H1 (cell line): ENCODE measurements around the gene BMF. TPM values are rescaled to one million over a fixed set of nuclear protein-coding genes. Genes with fewer than 3 reads are reported as not detected.

ENCODE experiments used
- ASH2L ChIP-seq: fragments of 200-600, 300-600 bp; sonication (generic); IDR thresholded peaks from one replicate; pipeline ENCODE4 v1.7.1; 2017; ENCODE audit warnings: low read length
- CHD1 ChIP-seq: IDR thresholded peaks from 2 replicates; pipeline ENCODE4 v1.6.1; 2012; ENCODE audit warnings: low read depth, low read length, improper control_type of control experiment
- CTBP2 ChIP-seq: IDR thresholded peaks from 2 replicates; pipeline ENCODE4 v1.7.0; 2011; ENCODE audit warnings: borderline replicate concordance, mild to moderate bottlenecking, moderate library complexity, mixed read lengths, low read length; ENCODE audit not compliant: insufficient read depth, insufficient read length
- CTCF ChIP-seq, 3 experiments: IDR thresholded peaks; 1 replicate in 2 of 3; 2 replicates in 1 of 3; pipeline versions ENCODE4 v1.5.1 to v1.6.1; 2011; ENCODE audit warnings: low read length in 3 of 3, mild to moderate bottlenecking in 3 of 3, inconsistent platforms in 2 of 3, low read depth in 1 of 3, moderate library complexity in 1 of 3; ENCODE audit not compliant: insufficient read depth in 1 of 3; ENCODE audit errors: control extremely low read depth in 1 of 3
- EP300 ChIP-seq, 2 experiments: IDR thresholded peaks; 1 replicate in 1 of 2; 2 replicates in 1 of 2; pipeline ENCODE4 v1.6.1; 2011 to 2012; ENCODE audit warnings: low read depth in 2 of 2, low read length in 2 of 2, mild to moderate bottlenecking in 2 of 2, borderline replicate concordance in 1 of 2, inconsistent platforms in 1 of 2, moderate library complexity in 1 of 2
- GTF2F1 ChIP-seq: IDR thresholded peaks from 2 replicates; pipeline ENCODE4 v1.6.1; 2012; ENCODE audit warnings: low read depth, low read length, improper control_type of control experiment, borderline replicate concordance
- HDAC2 ChIP-seq, 2 experiments: fragments of 300-600 bp in 1 of 2; sonication (generic) in 1 of 2; IDR thresholded peaks; 2 replicates each; pipeline ENCODE4 v1.6.1; 2011 to 2012; ENCODE audit warnings: low read depth in 2 of 2, low read length in 2 of 2, mild to moderate bottlenecking in 2 of 2, moderate library complexity in 2 of 2, borderline replicate concordance in 1 of 2, inconsistent platforms in 1 of 2
- NRF1 ChIP-seq: IDR thresholded peaks from 2 replicates; pipeline ENCODE4 v1.6.1; 2011; ENCODE audit warnings: mild to moderate bottlenecking, low read depth, low read length, improper control_type of control experiment
- POLR2A ChIP-seq, 2 experiments: IDR thresholded peaks; 1 replicate in 1 of 2; 2 replicates in 1 of 2; pipeline ENCODE4 v1.6.1; 2011; ENCODE audit warnings: low read depth in 2 of 2, low read length in 2 of 2, mild to moderate bottlenecking in 2 of 2; ENCODE audit errors: control extremely low read depth in 1 of 2
- RAD21 ChIP-seq, 2 experiments: IDR thresholded peaks in 1 of 2; conservative IDR thresholded peaks in 1 of 2; 2 replicates each; pipeline ENCODE4 v1.6.1; 2011; ENCODE audit warnings: low read depth in 2 of 2, low read length in 2 of 2, improper control_type of control experiment in 1 of 2, inconsistent platforms in 1 of 2, mild to moderate bottlenecking in 1 of 2, moderate library complexity in 1 of 2
- RNF2 ChIP-seq: fragments of 200-900, 300-1000 bp; sonication (generic); IDR thresholded peaks from 2 replicates; pipeline ENCODE4 v1.7.1; 2016; ENCODE audit warnings: borderline replicate concordance, low read depth, mild to moderate bottlenecking, antibody characterized with exemption, low read length; ENCODE audit not compliant: poor library complexity, severe bottlenecking; ENCODE audit errors: missing control alignments
- RXRA ChIP-seq: IDR thresholded peaks from 2 replicates; pipeline ENCODE4 v1.6.1; 2011; ENCODE audit warnings: low read depth, mild to moderate bottlenecking, low read length, moderate library complexity; ENCODE audit not compliant: insufficient read depth
- SP1 ChIP-seq: IDR thresholded peaks from 2 replicates; pipeline ENCODE4 v1.6.1; 2011; ENCODE audit warnings: low read depth, low read length
- SP2 ChIP-seq: IDR thresholded peaks from 2 replicates; pipeline ENCODE4 v1.6.1; 2012; ENCODE audit warnings: mild to moderate bottlenecking, low read length, inconsistent platforms
- SUZ12 ChIP-seq: fragments of 200-600 bp; sonication (generic); IDR thresholded peaks from 2 replicates; pipeline ENCODE4 v1.6.1; 2012; ENCODE audit warnings: mild to moderate bottlenecking, inconsistent platforms, low read length, moderate library complexity, mixed read lengths
- TAF1 ChIP-seq: IDR thresholded peaks from 2 replicates; pipeline ENCODE4 v1.6.1; 2011; ENCODE audit warnings: mild to moderate bottlenecking, low read depth, low read length
- TAF7 ChIP-seq: optimal IDR thresholded peaks from 2 replicates; pipeline ENCODE3; 2011; ENCODE audit warnings: low read depth, mild to moderate bottlenecking, inconsistent platforms, low read length, moderate library complexity, borderline replicate concordance
- polyA plus RNA-seq, 7 experiments: library from polyadenylated mRNA; depleted of rRNA in 3 of 7; stranded (reverse) in 5 of 7; unstranded in 2 of 7; fragments of >200 nt in 5 of 7; fragments of 200-250 nt in 2 of 7; gene quantifications; 1 replicate in 5 of 7; 2 replicates in 1 of 7; 4 replicates in 1 of 7; pipeline versions ENCODE4 v1.2.1 to v1.2.3, GENCODE V29; 2011 to 2013; ENCODE audit warnings: missing spikeins in 2 of 7, mixed read lengths in 2 of 7
- total RNA-seq: library from RNA; stranded (reverse); fragmentation: NEBNext Ultra II Directional; extraction: Animal tissue kit (Norgen Biotek cat#: 25700); gene quantifications from 2 replicates; pipeline ENCODE4 v1.2.1, GENCODE V29; 2021
- TF ChIP-seq, protein P1 (sequence below): IDR thresholded peaks from 2 replicates; pipeline ENCODE4 v1.6.1; 2012; ENCODE audit warnings: low read length, inconsistent platforms

BMF gene
- total and polyA plus RNA-seq, 2 of the 8 experiments (the other 6 are each of a cell fraction or from before 2014, with no cell fraction given), result 21.2 to 24.2 TPM

- TF ChIP-seq CTBP2, result peak; percentile 92
- TF ChIP-seq SP2, result no peak
- peak; percentile 89 for TF ChIP-seq SP1
- TF ChIP-seq, protein P1, sequence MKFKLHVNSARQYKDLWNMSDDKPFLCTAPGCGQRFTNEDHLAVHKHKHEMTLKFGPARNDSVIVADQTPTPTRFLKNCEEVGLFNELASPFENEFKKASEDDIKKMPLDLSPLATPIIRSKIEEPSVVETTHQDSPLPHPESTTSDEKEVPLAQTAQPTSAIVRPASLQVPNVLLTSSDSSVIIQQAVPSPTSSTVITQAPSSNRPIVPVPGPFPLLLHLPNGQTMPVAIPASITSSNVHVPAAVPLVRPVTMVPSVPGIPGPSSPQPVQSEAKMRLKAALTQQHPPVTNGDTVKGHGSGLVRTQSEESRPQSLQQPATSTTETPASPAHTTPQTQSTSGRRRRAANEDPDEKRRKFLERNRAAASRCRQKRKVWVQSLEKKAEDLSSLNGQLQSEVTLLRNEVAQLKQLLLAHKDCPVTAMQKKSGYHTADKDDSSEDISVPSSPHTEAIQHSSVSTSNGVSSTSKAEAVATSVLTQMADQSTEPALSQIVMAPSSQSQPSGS, result no peak
- no peak; a peak in 1 of 3 replicates for TF ChIP-seq EP300 (IDR thresholded peaks at IDR 0.05; ENCODE audit: borderline replicate concordance in 1 of 2, low read depth in 2 of 2, low read length in 2 of 2)
- TF ChIP-seq SUZ12, result no peak
- TF ChIP-seq GTF2F1, result no peak
- no peak for TF ChIP-seq CTCF (IDR thresholded peaks at IDR 0.05; ENCODE audit: control extremely low read depth in 1 of 3, insufficient read depth in 1 of 3, low read depth in 1 of 3, low read length in 3 of 3)
- TF ChIP-seq TAF1, result 0 out of 2 replicates have a peak, but pooled peaks have one; percentile 13
- TF ChIP-seq RAD21 (IDR thresholded peaks at IDR 0.05 in 1 of 2, conservative IDR thresholded peaks at IDR 0.05 in 1 of 2; ENCODE audit: low read depth in 2 of 2, low read length in 2 of 2), result no peak; a peak in 1 of 4 replicates
- peak; percentile 99 for TF ChIP-seq ASH2L
- no peak for TF ChIP-seq TAF7
- TF ChIP-seq RXRA, result no peak
- no peak for TF ChIP-seq RNF2
- TF ChIP-seq CHD1, result no peak
- TF ChIP-seq NRF1, result no peak
- peak; percentile 81; a peak in 2 of 4 replicates for TF ChIP-seq HDAC2 (IDR thresholded peaks at IDR 0.05; ENCODE audit: borderline replicate concordance in 1 of 2, low read depth in 2 of 2, low read length in 2 of 2)
- peak in 1 of 2 experiments; percentile 45; a peak in 1 of 3 replicates for TF ChIP-seq POLR2A (IDR thresholded peaks at IDR 0.05; ENCODE audit: control extremely low read depth in 1 of 2, low read depth in 2 of 2, low read length in 2 of 2)
Measured at GRCh38 chr15:40155270-40155910, 46.7 kb upstream of the BMF start (continued).
